ENCODE results near the gene SMDT1.
A peak's percentile ranks its signal among the peaks of the same experiment; 100 is the strongest.

SMDT1 gene, protein sequence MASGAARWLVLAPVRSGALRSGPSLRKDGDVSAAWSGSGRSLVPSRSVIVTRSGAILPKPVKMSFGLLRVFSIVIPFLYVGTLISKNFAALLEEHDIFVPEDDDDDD

DNA sequence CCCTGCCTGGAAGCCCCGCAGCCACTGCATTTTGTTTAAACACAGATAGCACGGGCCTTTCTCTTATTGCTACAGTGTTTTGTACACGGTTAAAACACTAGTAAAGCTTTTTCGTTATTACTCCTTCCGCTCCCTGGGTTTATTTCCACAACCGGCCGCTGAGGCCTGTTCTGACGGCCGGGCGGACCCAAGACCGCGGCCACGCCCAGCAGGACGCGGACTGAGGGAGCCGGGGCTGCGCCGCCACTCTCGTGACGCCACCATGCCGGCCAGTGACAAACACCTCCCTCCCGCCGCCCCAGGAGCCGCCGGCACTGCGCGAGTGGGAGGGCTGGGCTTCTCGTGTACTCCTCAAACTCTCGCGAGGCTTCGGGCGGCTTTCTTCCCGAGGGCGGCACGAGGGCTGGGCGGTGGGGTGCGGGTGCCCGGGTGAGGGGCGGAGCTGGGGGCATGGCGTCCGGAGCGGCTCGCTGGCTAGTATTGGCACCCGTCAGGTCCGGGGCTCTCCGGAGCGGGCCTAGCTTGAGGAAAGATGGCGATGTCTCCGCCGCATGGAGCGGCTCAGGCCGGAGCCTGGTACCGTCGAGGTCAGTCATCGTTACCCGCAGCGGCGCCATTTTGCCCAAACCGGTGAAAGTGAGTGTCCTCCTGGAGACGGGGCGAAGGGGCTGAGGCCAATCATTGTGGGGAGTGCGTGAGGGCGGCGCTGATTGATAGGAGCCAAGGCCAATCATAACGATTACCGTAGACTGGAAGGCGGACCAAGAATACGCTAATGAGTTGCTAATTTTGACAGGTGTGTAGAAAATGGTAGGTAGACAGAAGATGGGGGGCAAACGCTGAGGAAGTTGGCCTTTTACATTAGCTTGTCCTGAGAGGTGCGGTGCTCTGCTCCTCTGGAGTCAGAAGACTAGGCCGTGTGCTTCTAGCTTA is at the start of gene SMDT1:
Gene SMDT1, plus strand, starts transcription at position 382 of the 933 bp plus-strand sequence. Its CDS starts 69 bp downstream, at position 451.
- DNase-seq (ENCODE audit: low read depth), result peak; percentile 100
- Histone ChIP-seq H3K4me3 (ENCODE audit: low read length) (peak within 1 kb of the TSS; percentile 90), H3K9ac (ENCODE audit: low read length) (peak within 1 kb of the TSS; percentile 94), H3K36me3 (ENCODE audit: control insufficient read depth, insufficient read depth, low read length, severe bottlenecking) (peaks cover 27% of the 10 kb centered on the region), H3K9me3 (ENCODE audit: control insufficient read depth, low read length) (no peaks in the 10 kb centered on the region), H3K27me3 (replicated peaks; ENCODE audit: control insufficient read depth, insufficient read depth, low read length) (no peaks in the 10 kb centered on the region), H3K4me1 (ENCODE audit: control insufficient read depth, insufficient read depth, low read length) (peaks cover 28% of the 10 kb centered on the region)

GRCh38 chr22:42033263-42034181 is 46.0 kb upstream of the SMDT1 start:
- H3K9me3 ChIP-seq (ENCODE audit: control insufficient read depth, low read length), result no peaks in the 10 kb centered on the region
- no peaks in the 10 kb centered on the region for H3K27me3 ChIP-seq (replicated peaks; ENCODE audit: control insufficient read depth, insufficient read depth, low read length)
- H3K9ac ChIP-seq (ENCODE audit: low read length), result no peak overlapping the region
- H3K4me1 ChIP-seq (ENCODE audit: control insufficient read depth, insufficient read depth, low read length), result no peaks in the 10 kb centered on the region
- DNase-seq (ENCODE audit: low read depth), result no peak
- H3K36me3 ChIP-seq (ENCODE audit: control insufficient read depth, insufficient read depth, low read length, severe bottlenecking), result no peaks in the 10 kb centered on the region
- no peak overlapping the region for H3K4me3 ChIP-seq (ENCODE audit: low read length)

- H3K27me3 ChIP-seq (replicated peaks; ENCODE audit: control insufficient read depth, insufficient read depth, low read length), result no peaks in the 10 kb centered on the region
- H3K4me3 ChIP-seq (ENCODE audit: low read length), result no peak overlapping the region
- no peak for DNase-seq (ENCODE audit: low read depth)
- H3K36me3 ChIP-seq (ENCODE audit: control insufficient read depth, insufficient read depth, low read length, severe bottlenecking), result no peaks in the 10 kb centered on the region
- H3K9ac ChIP-seq (ENCODE audit: low read length), result no peak overlapping the region
- H3K4me1 ChIP-seq (ENCODE audit: control insufficient read depth, insufficient read depth, low read length), result no peaks in the 10 kb centered on the region
- no peaks in the 10 kb centered on the region for H3K9me3 ChIP-seq (ENCODE audit: control insufficient read depth, low read length)
Observed at GRCh38 chr22:42035256-42035655, 44.2 kb upstream of the SMDT1 start.

DNA sequence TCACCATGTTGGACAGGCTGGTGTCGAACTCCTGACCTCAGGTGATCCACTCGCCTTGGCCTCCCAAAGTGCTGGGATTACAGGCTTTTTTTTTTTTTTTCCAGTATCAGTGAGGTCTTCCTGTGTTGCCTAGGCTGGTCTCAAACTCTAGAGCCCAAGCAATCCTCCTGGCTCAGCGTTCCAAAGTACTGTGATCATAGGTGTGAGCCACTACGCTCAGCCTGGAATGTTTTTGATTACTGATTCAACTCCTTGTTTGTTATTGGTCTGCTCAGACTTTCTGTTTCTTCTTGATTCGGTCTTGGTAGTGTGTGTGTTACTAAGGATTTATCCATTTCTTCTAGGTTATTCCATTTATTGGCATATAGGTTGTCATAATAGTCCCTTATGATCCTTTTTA is 40.2 kb upstream of the SMDT1 start:
- Histone ChIP-seq H3K9ac (ENCODE audit: low read length) (no peak overlapping the region), H3K27me3 (replicated peaks; ENCODE audit: control insufficient read depth, insufficient read depth, low read length) (no peaks in the 10 kb centered on the region), H3K4me1 (ENCODE audit: control insufficient read depth, insufficient read depth, low read length) (no peaks in the 10 kb centered on the region), H3K4me3 (ENCODE audit: low read length) (no peak overlapping the region), H3K9me3 (ENCODE audit: control insufficient read depth, low read length) (peaks cover 11% of the 10 kb centered on the region), H3K36me3 (ENCODE audit: control insufficient read depth, insufficient read depth, low read length, severe bottlenecking) (no peaks in the 10 kb centered on the region)
- peak; percentile 39 for DNase-seq (ENCODE audit: low read depth)

DNA sequence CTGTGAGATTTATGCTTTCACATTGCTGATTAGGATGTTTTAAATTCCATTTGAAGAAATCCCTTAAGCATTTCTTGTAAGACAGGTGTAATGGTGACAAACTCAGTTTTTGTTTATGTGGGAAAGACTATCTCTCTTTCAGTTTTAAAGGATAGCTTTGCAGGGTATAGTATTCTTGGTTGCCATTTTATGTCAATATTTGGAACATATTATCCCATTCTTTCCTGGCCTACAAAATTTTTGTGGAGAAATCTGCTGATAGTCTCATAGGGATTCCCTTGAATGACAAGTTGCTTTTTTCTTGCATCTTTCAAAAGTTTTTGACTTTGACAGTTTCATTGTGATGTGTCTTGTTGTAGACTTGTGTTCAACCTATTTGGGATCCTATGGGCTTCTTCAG is 37.7 kb upstream of the SMDT1 start:
- no peak overlapping the region for H3K4me3 ChIP-seq (ENCODE audit: low read length)

GRCh38 chr22:42050641-42051180 is 28.8 kb upstream of the SMDT1 start:
- H3K36me3 ChIP-seq (ENCODE audit: control insufficient read depth, insufficient read depth, low read length, severe bottlenecking), result no peaks in the 10 kb centered on the region
- H3K9ac ChIP-seq (ENCODE audit: low read length), result no peak overlapping the region
- H3K9me3 ChIP-seq (ENCODE audit: control insufficient read depth, low read length), result no peaks in the 10 kb centered on the region
- peaks cover 3% of the 10 kb centered on the region for H3K4me1 ChIP-seq (ENCODE audit: control insufficient read depth, insufficient read depth, low read length)
- H3K27me3 ChIP-seq (replicated peaks; ENCODE audit: control insufficient read depth, insufficient read depth, low read length), result no peaks in the 10 kb centered on the region
- H3K4me3 ChIP-seq (ENCODE audit: low read length), result no peak overlapping the region
- no peak for DNase-seq (ENCODE audit: low read depth)

More for the DNA sequence above, 37.7 kb upstream of the SMDT1 start:
- Histone ChIP-seq H3K4me1 (ENCODE audit: control insufficient read depth, insufficient read depth, low read length) (no peaks in the 10 kb centered on the region), H3K9me3 (ENCODE audit: control insufficient read depth, low read length) (peaks cover 11% of the 10 kb centered on the region), H3K36me3 (ENCODE audit: control insufficient read depth, insufficient read depth, low read length, severe bottlenecking) (no peaks in the 10 kb centered on the region), H3K9ac (ENCODE audit: low read length) (no peak overlapping the region), H3K27me3 (replicated peaks; ENCODE audit: control insufficient read depth, insufficient read depth, low read length) (no peaks in the 10 kb centered on the region)
- no peak for DNase-seq (ENCODE audit: low read depth)

- H3K9ac ChIP-seq (ENCODE audit: low read length), result no peak overlapping the region
- H3K36me3 ChIP-seq (ENCODE audit: control insufficient read depth, insufficient read depth, low read length, severe bottlenecking), result no peaks in the 10 kb centered on the region
- H3K27me3 ChIP-seq (replicated peaks; ENCODE audit: control insufficient read depth, insufficient read depth, low read length), result no peaks in the 10 kb centered on the region
- DNase-seq (ENCODE audit: low read depth), result no peak
- peaks cover 13% of the 10 kb centered on the region for H3K9me3 ChIP-seq (ENCODE audit: control insufficient read depth, low read length)
- no peak overlapping the region for H3K4me3 ChIP-seq (ENCODE audit: low read length)
- no peaks in the 10 kb centered on the region for H3K4me1 ChIP-seq (ENCODE audit: control insufficient read depth, insufficient read depth, low read length)
Observed at GRCh38 chr22:42052765-42053164, 26.7 kb upstream of the SMDT1 start.

DNA sequence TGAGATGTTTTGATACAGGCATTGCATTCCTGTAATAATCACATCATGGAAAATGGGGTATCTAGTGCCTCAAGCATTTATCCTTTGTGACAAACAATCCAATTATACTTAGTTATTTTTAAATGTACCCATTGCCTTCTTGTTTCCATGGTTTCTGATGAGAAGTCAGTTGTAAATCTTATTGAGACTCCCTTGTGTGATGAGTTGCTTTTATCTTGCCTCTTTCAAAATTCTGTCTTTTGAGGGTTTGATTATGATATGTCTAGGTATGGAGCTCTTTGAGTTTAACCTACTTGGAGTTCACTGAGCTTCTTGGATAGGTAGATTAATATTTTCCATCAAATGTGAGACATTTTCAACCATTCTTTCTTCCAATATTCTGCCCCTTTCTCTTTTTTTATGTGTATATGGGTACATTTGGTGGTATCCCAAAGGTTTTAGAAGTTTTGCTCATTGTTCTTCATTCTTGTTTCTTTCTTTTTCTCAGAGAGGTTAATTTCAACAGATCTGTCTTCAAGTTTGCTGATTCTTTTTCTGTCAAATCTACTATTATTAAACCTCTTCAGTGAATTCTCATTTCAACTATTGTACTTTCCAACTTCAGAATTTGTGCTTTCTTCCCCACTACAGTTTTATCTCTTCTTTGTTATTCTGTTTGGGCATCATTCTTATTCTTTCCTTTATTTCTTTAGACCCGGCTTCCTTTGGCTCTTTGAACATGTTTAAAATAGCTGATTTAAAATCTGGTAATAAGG is 22.6 kb upstream of the SMDT1 start:
- H3K4me1 ChIP-seq (ENCODE audit: control insufficient read depth, insufficient read depth, low read length), result no peaks in the 10 kb centered on the region
- H3K4me3 ChIP-seq (ENCODE audit: low read length), result no peak overlapping the region
- H3K36me3 ChIP-seq (ENCODE audit: control insufficient read depth, insufficient read depth, low read length, severe bottlenecking), result no peaks in the 10 kb centered on the region
- peaks cover 13% of the 10 kb centered on the region for H3K9me3 ChIP-seq (ENCODE audit: control insufficient read depth, low read length)
- no peak for DNase-seq (ENCODE audit: low read depth)
- H3K9ac ChIP-seq (ENCODE audit: low read length), result no peak overlapping the region
- no peaks in the 10 kb centered on the region for H3K27me3 ChIP-seq (replicated peaks; ENCODE audit: control insufficient read depth, insufficient read depth, low read length)

- H3K4me1 ChIP-seq (ENCODE audit: control insufficient read depth, insufficient read depth, low read length), result no peaks in the 10 kb centered on the region
- H3K27me3 ChIP-seq (replicated peaks; ENCODE audit: control insufficient read depth, insufficient read depth, low read length), result no peaks in the 10 kb centered on the region
- peaks cover 13% of the 10 kb centered on the region for H3K9me3 ChIP-seq (ENCODE audit: control insufficient read depth, low read length)
- no peaks in the 10 kb centered on the region for H3K36me3 ChIP-seq (ENCODE audit: control insufficient read depth, insufficient read depth, low read length, severe bottlenecking)
- no peak overlapping the region for H3K9ac ChIP-seq (ENCODE audit: low read length)
- DNase-seq (ENCODE audit: low read depth), result no peak
- H3K4me3 ChIP-seq (ENCODE audit: low read length), result no peak overlapping the region
Observed at GRCh38 chr22:42060489-42060888, 19.0 kb upstream of the SMDT1 start.

GRCh38 chr22:42061041-42061440 is 18.5 kb upstream of the SMDT1 start:
- Histone ChIP-seq H3K9ac (ENCODE audit: low read length) (no peak overlapping the region), H3K36me3 (ENCODE audit: control insufficient read depth, insufficient read depth, low read length, severe bottlenecking) (no peaks in the 10 kb centered on the region), H3K4me3 (ENCODE audit: low read length) (no peak overlapping the region), H3K27me3 (replicated peaks; ENCODE audit: control insufficient read depth, insufficient read depth, low read length) (no peaks in the 10 kb centered on the region), H3K4me1 (ENCODE audit: control insufficient read depth, insufficient read depth, low read length) (no peaks in the 10 kb centered on the region), H3K9me3 (ENCODE audit: control insufficient read depth, low read length) (peaks cover 13% of the 10 kb centered on the region)
- DNase-seq (ENCODE audit: low read depth), result no peak

All from adipocyte (in vitro differentiated cells).